HCT116 (cell line): ENCODE results near the gene SLFNL1. TPM values are rescaled to one million over a fixed set of nuclear protein-coding genes. Genes with fewer than 3 reads are reported as not detected.

Experiments used
- ATAC-seq: fragments of 200-7000 bp; cut with Tn5 transposase; 2 replicates; pipeline ENCODE4 v1.9.1; 2020; ENCODE audit warnings: mild to moderate bottlenecking, moderate library complexity
- BruUV-seq: library from RNA; stranded (reverse); fragments of 400-500 nt; replicated peaks from 2 replicates; lab custom pipeline; 2021; lab: Mats Ljungman, UMichigan
- CTCF ChIA-PET: fragments of 300-600 bp; sonication (Branson Sonifier 250); formaldehyde crosslinking; loops from one replicate; lab custom pipeline; 2021; ENCODE audit warnings: antibody characterized with exemption; lab: Charles Lee
- POLR2A ChIA-PET: fragments of 300-600, 350-600 bp; sonication (Branson Sonifier 250); formaldehyde crosslinking; loops from one replicate; lab custom pipeline; 2021; ENCODE audit warnings: antibody characterized with exemption; lab: Charles Lee
- RAD21 ChIA-PET, 2 experiments: fragments of 300-600 bp; sonication (Branson Sonifier 250); formaldehyde crosslinking; loops; one replicate each; lab custom pipeline; 2023; ENCODE audit warnings: low total read pairs in 2 of 2; ENCODE audit not compliant: uncharacterized antibody in 2 of 2, unreplicated experiment in 2 of 2, low non-redundant PET in 1 of 2; lab: Charles Lee
- DNase-seq: peaks from one replicate; pipeline ENCODE4 v3.0.0-alpha.2; 2010; ENCODE audit warnings: low read depth, low spot score
- H2AFZ ChIP-seq: fragments of 200-600 bp; shearing (Covaris generic), sonication (generic); 2 replicates; pipeline ENCODE4 v1.6.1; 2017; ENCODE audit warnings: low read depth, mixed run types, mixed read lengths, antibody characterized with exemption, low read length; ENCODE audit not compliant: poor library complexity, severe bottlenecking
- H3K27ac ChIP-seq: 2 replicates; pipeline ENCODE4 v1.5.1; 2012; ENCODE audit warnings: low read depth, low read length
- H3K27me3 ChIP-seq: fragments of 200-600 bp; sonication (generic); 2 replicates; pipeline ENCODE4 v1.6.1; 2016; ENCODE audit warnings: mixed run types, low read length, mixed read lengths; ENCODE audit not compliant: insufficient read depth
- H3K36me3 ChIP-seq, 2 experiments: fragments of 200-500 bp in 1 of 2; fragments of 200-600 bp in 1 of 2; sonication (Bioruptor generic) in 1 of 2; sonication (generic) in 1 of 2; 2 replicates each; pipeline versions ENCODE4 v1.5.1 to v1.6.1; 2014 to 2016; ENCODE audit warnings: low read length in 2 of 2, inconsistent platforms in 1 of 2, mixed read lengths in 1 of 2, mixed run types in 1 of 2; ENCODE audit not compliant: insufficient read depth in 2 of 2, control insufficient read depth in 1 of 2
- H3K4me1 ChIP-seq, 2 experiments: fragments of 200-600 bp in 1 of 2; sonication (generic) in 1 of 2; 2 replicates each; pipeline versions ENCODE4 v1.5.1 to v1.6.1; 2012 to 2017; ENCODE audit warnings: low read length in 2 of 2, inconsistent platforms in 1 of 2, mild to moderate bottlenecking in 1 of 2, mixed read lengths in 1 of 2, mixed run types in 1 of 2, moderate library complexity in 1 of 2; ENCODE audit not compliant: insufficient read depth in 2 of 2, control insufficient read depth in 1 of 2
- H3K4me2 ChIP-seq: fragments of 200-600 bp; sonication (generic); 2 replicates; pipeline ENCODE4 v1.6.1; 2017; ENCODE audit warnings: mixed run types, low read length, mixed read lengths
- H3K4me3 ChIP-seq, 2 experiments: fragments of 200-600 bp in 1 of 2; sonication (generic) in 1 of 2; replicated peaks in 1 of 2; 2 replicates each; pipeline ENCODE4 v1.5.1; 2011 to 2016; ENCODE audit warnings: low read length in 2 of 2, control low read depth in 1 of 2, low read depth in 1 of 2, mild to moderate bottlenecking in 1 of 2, mixed read lengths in 1 of 2, mixed run types in 1 of 2
- H3K79me2 ChIP-seq: fragments of 200-600 bp; sonication (generic); 2 replicates; pipeline ENCODE4 v1.6.1; 2017; ENCODE audit warnings: mild to moderate bottlenecking, mixed run types, low read length, moderate library complexity, mixed read lengths; ENCODE audit not compliant: insufficient read depth
- H3K9ac ChIP-seq: fragments of 200-600 bp; sonication (generic); 2 replicates; pipeline ENCODE4 v1.6.1; 2016; ENCODE audit warnings: low read length, mixed read lengths
- H3K9me2 ChIP-seq: fragments of 200-600 bp; sonication (generic), shearing (Covaris generic); 2 replicates; pipeline ENCODE4 v1.6.1; 2017; ENCODE audit warnings: mixed run types, mild to moderate bottlenecking, moderate library complexity; ENCODE audit not compliant: insufficient read depth
- H3K9me3 ChIP-seq, 2 experiments: fragments of 200-500 bp in 1 of 2; fragments of 200-600 bp in 1 of 2; sonication (Bioruptor generic) in 1 of 2; sonication (generic) in 1 of 2; 2 replicates each; pipeline ENCODE4 v1.6.1; 2014 to 2017; ENCODE audit warnings: low read length in 2 of 2, mixed read lengths in 2 of 2, inconsistent platforms in 1 of 2, low read depth in 1 of 2, mild to moderate bottlenecking in 1 of 2, mixed run types in 1 of 2, moderate library complexity in 1 of 2; ENCODE audit not compliant: control insufficient read depth in 1 of 2, insufficient read depth in 1 of 2
- H4K20me1 ChIP-seq: fragments of 200-600 bp; sonication (generic), shearing (Covaris generic); 2 replicates; pipeline ENCODE4 v1.6.1; 2017; ENCODE audit warnings: mixed run types, mild to moderate bottlenecking, moderate library complexity; ENCODE audit not compliant: insufficient read depth
- CEBPB ChIP-seq: IDR thresholded peaks from 2 replicates; pipeline ENCODE4 v1.6.1; 2012; ENCODE audit warnings: low read depth
- EGR1 ChIP-seq: IDR thresholded peaks from 2 replicates; pipeline ENCODE4 v1.6.1; 2012; ENCODE audit warnings: low read depth
- ELF1 ChIP-seq: IDR thresholded peaks from 2 replicates; pipeline ENCODE4 v1.6.1; 2012; ENCODE audit warnings: low read depth, borderline replicate concordance
- EZH2 ChIP-seq: fragments of 200-600 bp; sonication (generic); IDR thresholded peaks from 2 replicates; pipeline ENCODE4 v1.6.1; 2017; ENCODE audit warnings: antibody characterized with exemption, mixed run types
- EZH2phosphoT487 ChIP-seq: fragments of 200-600 bp; IDR thresholded peaks from 2 replicates; pipeline ENCODE4 v1.6.1; 2018; ENCODE audit warnings: antibody characterized with exemption, borderline replicate concordance
- FOSL1 ChIP-seq: IDR thresholded peaks from 2 replicates; pipeline ENCODE4 v1.6.1; 2012; ENCODE audit warnings: low read depth
- POLR2A ChIP-seq: IDR thresholded peaks from 2 replicates; pipeline ENCODE4 v1.7.0; 2011; ENCODE audit warnings: borderline replicate concordance; ENCODE audit not compliant: insufficient read depth, insufficient read length; ENCODE audit errors: extremely low read depth
- POLR2AphosphoS5 ChIP-seq: IDR thresholded peaks from 2 replicates; pipeline ENCODE4 v1.6.1; 2011; ENCODE audit warnings: mild to moderate bottlenecking, low read depth, low read length, moderate library complexity
- RAD21 ChIP-seq: IDR thresholded peaks from 2 replicates; pipeline ENCODE4 v1.6.1; 2012; ENCODE audit warnings: low read depth, mild to moderate bottlenecking
- SIN3A ChIP-seq: IDR thresholded peaks from 2 replicates; pipeline ENCODE4 v1.6.1; 2012; ENCODE audit warnings: low read depth
- SP1 ChIP-seq: IDR thresholded peaks from 2 replicates; pipeline ENCODE4 v1.6.1; 2012; ENCODE audit warnings: low read depth
- SRF ChIP-seq: IDR thresholded peaks from 2 replicates; pipeline ENCODE4 v1.6.1; 2012; ENCODE audit warnings: low read depth
- TCF7L2 ChIP-seq: IDR thresholded peaks from 2 replicates; pipeline ENCODE4 v1.7.0; 2011; ENCODE audit warnings: borderline replicate concordance, inconsistent platforms; ENCODE audit not compliant: insufficient read depth, insufficient read length; ENCODE audit errors: extremely low read depth
- ZFX ChIP-seq: fragments of 450-650 bp; IDR thresholded peaks from 2 replicates; pipeline ENCODE4 v1.6.1; 2017
- ZNF274 ChIP-seq: fragments of 200-500 bp; sonication (Bioruptor generic); IDR thresholded peaks from 2 replicates; pipeline ENCODE4 v1.6.1; 2014; ENCODE audit warnings: mild to moderate bottlenecking, low read depth, low read length, inconsistent platforms
- intact Hi-C: fragments of 100-400 bp; cut with micrococcal nuclease; formaldehyde crosslinking; loops from 2 replicates; pipeline ENCODE4 v1.10.0; 2022
- total RNA-seq: library from RNA; stranded (reverse); gene quantifications from one replicate; pipeline ENCODE4 v1.2.1, GENCODE V29; 2021; ENCODE audit not compliant: unreplicated experiment
- TF ChIP-seq, protein P1 (sequence below): IDR thresholded peaks from 2 replicates; pipeline ENCODE4 v1.6.1; 2012; ENCODE audit warnings: low read depth
- TF ChIP-seq, protein P2 (sequence below): IDR thresholded peaks from 2 replicates; pipeline ENCODE4 v1.6.1; 2012
- TF ChIP-seq, protein P3 (sequence below): IDR thresholded peaks from 2 replicates; pipeline ENCODE4 v1.6.1; 2011; ENCODE audit warnings: mild to moderate bottlenecking, low read length, moderate library complexity; ENCODE audit not compliant: insufficient replicate concordance; ENCODE audit errors: extremely low read depth
- TF ChIP-seq, protein P4 (sequence below), 3 experiments: fragments of 200-600 bp in 1 of 3; sonication (generic) in 1 of 3; IDR thresholded peaks in 2 of 3; conservative IDR thresholded peaks in 1 of 3; 2 replicates each; pipeline ENCODE4 v1.5.1; 2012 to 2017; ENCODE audit warnings: low read depth in 2 of 3, low read length in 2 of 3, antibody characterized with exemption in 1 of 3, borderline replicate concordance in 1 of 3, control low read depth in 1 of 3, mild to moderate bottlenecking in 1 of 3, mixed read lengths in 1 of 3, mixed run types in 1 of 3, moderate library complexity in 1 of 3; ENCODE audit not compliant: insufficient read depth in 1 of 3

SLFNL1 gene
- total RNA-seq, 1 experiment from 2014 or later = 0.20 TPM

DNA sequence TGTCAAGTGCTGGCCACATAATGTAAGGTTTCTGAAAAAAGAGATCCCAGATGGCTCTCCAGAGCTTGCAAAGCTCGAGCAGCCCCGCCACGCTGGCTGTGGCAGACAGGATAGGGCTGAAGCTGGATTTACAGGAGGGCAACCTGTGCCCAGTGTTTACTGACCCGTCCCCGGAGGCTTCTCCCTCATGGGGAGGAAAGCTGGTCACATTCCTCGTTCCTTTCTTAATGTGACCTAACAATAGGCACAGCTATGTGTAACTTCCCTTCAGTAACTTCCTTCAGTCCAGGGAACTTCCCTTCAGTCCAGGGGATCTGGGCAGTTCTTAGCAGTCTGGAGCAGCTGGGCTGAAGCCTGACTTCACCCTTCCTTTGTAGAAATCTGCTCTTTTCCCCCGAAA is 7.7 kb downstream of the SLFNL1 start:
- Histone ChIP-seq H3K9ac (no peak overlapping the region), H3K4me2 (no peak overlapping the region), H3K9me2 (no peaks in the 10 kb centered on the region), H3K79me2 (peaks cover 24% of the 10 kb centered on the region; the same call in 1 of the 2 replicates), H3K4me1 (no peaks in the 10 kb centered on the region), H3K36me3 (peaks cover 39 to 61% of the 10 kb centered on the region in 2 experiments), H3K4me3 (no peak overlapping the region), H2AFZ (no peak overlapping the region), H3K9me3 (no peaks in the 10 kb centered on the region), H3K27me3 (no peaks in the 10 kb centered on the region), H4K20me1 (no peaks in the 10 kb centered on the region; the same call in 1 of the 2 replicates), H3K27ac (no peak overlapping the region)
- no peak for ATAC-seq
- BruUV-seq = no TSS peak
- TF ChIP-seq TCF7L2 = no peak
- TF ChIP-seq ZFX = no peak
- TF ChIP-seq, protein P1, sequence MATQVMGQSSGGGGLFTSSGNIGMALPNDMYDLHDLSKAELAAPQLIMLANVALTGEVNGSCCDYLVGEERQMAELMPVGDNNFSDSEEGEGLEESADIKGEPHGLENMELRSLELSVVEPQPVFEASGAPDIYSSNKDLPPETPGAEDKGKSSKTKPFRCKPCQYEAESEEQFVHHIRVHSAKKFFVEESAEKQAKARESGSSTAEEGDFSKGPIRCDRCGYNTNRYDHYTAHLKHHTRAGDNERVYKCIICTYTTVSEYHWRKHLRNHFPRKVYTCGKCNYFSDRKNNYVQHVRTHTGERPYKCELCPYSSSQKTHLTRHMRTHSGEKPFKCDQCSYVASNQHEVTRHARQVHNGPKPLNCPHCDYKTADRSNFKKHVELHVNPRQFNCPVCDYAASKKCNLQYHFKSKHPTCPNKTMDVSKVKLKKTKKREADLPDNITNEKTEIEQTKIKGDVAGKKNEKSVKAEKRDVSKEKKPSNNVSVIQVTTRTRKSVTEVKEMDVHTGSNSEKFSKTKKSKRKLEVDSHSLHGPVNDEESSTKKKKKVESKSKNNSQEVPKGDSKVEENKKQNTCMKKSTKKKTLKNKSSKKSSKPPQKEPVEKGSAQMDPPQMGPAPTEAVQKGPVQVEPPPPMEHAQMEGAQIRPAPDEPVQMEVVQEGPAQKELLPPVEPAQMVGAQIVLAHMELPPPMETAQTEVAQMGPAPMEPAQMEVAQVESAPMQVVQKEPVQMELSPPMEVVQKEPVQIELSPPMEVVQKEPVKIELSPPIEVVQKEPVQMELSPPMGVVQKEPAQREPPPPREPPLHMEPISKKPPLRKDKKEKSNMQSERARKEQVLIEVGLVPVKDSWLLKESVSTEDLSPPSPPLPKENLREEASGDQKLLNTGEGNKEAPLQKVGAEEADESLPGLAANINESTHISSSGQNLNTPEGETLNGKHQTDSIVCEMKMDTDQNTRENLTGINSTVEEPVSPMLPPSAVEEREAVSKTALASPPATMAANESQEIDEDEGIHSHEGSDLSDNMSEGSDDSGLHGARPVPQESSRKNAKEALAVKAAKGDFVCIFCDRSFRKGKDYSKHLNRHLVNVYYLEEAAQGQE = no peak
- TF ChIP-seq ELF1 = no peak
- TF ChIP-seq EGR1 = no peak
- TF ChIP-seq SP1 = no peak
- TF ChIP-seq, protein P2, sequence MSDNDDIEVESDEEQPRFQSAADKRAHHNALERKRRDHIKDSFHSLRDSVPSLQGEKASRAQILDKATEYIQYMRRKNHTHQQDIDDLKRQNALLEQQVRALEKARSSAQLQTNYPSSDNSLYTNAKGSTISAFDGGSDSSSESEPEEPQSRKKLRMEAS = no peak
- TF ChIP-seq, protein P3, sequence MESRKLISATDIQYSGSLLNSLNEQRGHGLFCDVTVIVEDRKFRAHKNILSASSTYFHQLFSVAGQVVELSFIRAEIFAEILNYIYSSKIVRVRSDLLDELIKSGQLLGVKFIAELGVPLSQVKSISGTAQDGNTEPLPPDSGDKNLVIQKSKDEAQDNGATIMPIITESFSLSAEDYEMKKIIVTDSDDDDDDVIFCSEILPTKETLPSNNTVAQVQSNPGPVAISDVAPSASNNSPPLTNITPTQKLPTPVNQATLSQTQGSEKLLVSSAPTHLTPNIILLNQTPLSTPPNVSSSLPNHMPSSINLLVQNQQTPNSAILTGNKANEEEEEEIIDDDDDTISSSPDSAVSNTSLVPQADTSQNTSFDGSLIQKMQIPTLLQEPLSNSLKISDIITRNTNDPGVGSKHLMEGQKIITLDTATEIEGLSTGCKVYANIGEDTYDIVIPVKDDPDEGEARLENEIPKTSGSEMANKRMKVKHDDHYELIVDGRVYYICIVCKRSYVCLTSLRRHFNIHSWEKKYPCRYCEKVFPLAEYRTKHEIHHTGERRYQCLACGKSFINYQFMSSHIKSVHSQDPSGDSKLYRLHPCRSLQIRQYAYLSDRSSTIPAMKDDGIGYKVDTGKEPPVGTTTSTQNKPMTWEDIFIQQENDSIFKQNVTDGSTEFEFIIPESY = no peak
- TF ChIP-seq FOSL1 = no peak
- TF ChIP-seq SRF = no peak
- TF ChIP-seq POLR2A = no peak
- TF ChIP-seq EZH2 = no peak
- TF ChIP-seq, protein P4, sequence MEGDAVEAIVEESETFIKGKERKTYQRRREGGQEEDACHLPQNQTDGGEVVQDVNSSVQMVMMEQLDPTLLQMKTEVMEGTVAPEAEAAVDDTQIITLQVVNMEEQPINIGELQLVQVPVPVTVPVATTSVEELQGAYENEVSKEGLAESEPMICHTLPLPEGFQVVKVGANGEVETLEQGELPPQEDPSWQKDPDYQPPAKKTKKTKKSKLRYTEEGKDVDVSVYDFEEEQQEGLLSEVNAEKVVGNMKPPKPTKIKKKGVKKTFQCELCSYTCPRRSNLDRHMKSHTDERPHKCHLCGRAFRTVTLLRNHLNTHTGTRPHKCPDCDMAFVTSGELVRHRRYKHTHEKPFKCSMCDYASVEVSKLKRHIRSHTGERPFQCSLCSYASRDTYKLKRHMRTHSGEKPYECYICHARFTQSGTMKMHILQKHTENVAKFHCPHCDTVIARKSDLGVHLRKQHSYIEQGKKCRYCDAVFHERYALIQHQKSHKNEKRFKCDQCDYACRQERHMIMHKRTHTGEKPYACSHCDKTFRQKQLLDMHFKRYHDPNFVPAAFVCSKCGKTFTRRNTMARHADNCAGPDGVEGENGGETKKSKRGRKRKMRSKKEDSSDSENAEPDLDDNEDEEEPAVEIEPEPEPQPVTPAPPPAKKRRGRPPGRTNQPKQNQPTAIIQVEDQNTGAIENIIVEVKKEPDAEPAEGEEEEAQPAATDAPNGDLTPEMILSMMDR (IDR thresholded peaks at IDR 0.05 in 2 of 3, conservative IDR thresholded peaks at IDR 0.05 in 1 of 3; ENCODE audit: borderline replicate concordance in 1 of 3, insufficient read depth in 1 of 3, low read depth in 2 of 3, low read length in 2 of 3) = no peak
- TF ChIP-seq ZNF274 = no peak
- no peak for TF ChIP-seq EZH2phosphoT487
- no peak for TF ChIP-seq POLR2AphosphoS5
- TF ChIP-seq SIN3A = no peak
- TF ChIP-seq CEBPB = no peak
- TF ChIP-seq RAD21 = no peak
- no peak for DNase-seq
- intact Hi-C loops = no loop called here
- POLR2A ChIA-PET = interaction anchor here (1.2 kb wide), 1 partner anchor 34 kb away, joined by 3 read pairs; the partner anchor contains the start of gene CTPS1
- CTCF ChIA-PET = no interaction called here
- RAD21 ChIA-PET = no interaction called here
